GM23248 (cell line): ENCODE results near the gene SHROOM1.

ENCODE experiments used
- EZH2 ChIP-seq: fragments of 200-600 bp; sonication (generic); IDR thresholded peaks from 2 replicates; pipeline ENCODE4 v1.6.1; 2018; ENCODE audit warnings: antibody characterized with exemption, mild to moderate bottlenecking; ENCODE audit not compliant: insufficient read depth, poor library complexity, severe bottlenecking
- EZH2phosphoT487 ChIP-seq: fragments of 200-600 bp; sonication (generic); IDR thresholded peaks from 2 replicates; pipeline ENCODE4 v1.6.1; 2018; ENCODE audit warnings: antibody characterized with exemption, moderate library complexity, mild to moderate bottlenecking, low read depth; ENCODE audit not compliant: insufficient read depth

DNA sequence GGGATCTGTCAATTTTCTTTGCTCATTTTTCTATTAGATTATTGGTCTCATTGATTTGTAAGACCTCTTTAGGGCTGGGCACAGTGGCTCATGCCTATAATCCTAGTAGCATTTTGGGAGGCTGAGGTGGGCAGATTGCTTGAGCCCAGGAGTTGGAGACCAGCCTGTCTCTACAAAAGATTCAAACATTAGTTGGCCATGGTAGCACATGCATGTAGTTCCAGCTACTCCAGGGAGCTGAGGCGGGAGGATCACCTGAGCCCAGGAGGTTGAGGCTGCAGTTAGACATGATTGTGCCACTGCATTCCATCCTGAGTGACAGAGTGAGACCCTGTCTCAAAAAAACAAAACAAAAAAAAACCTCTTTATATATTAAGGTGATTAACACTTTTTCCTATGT lies 6.4 kb upstream of the SHROOM1 start:
- TF ChIP-seq EZH2 = no peak
- TF ChIP-seq EZH2phosphoT487 = no peak
